Activated effector memory CD4-positive, alpha-beta T cell treated with anti-CD3 and anti-CD28 coated beads, Interleukin-2, amount 50 U/mL, for 16 hours (primary cell): ENCODE data around the gene GRID2IP.
"Not testable (repeated sequence)": the region's sequence is repeated elsewhere in the genome, so short reads cannot be mapped to it uniquely, and the experiment has no call there.

Source experiments
- DNase-seq: peaks from one replicate; pipeline ENCODE4 v3.0.0-alpha.2; 2020

Gene GRID2IP

GRCh38 chr7:6482307-6482706 lies 69.0 kb downstream of the GRID2IP start:
- DNase-seq: no peak

GRCh38 chr7:6481445-6481844 lies 69.8 kb downstream of the GRID2IP start:
- no peak for DNase-seq

GRCh38 chr7:6480323-6480660 lies 71.0 kb downstream of the GRID2IP start:
- no peak for DNase-seq

GRCh38 chr7:6479067-6479466 lies 72.2 kb downstream of the GRID2IP start:
- no peak for DNase-seq

GRCh38 chr7:6478186-6478585 lies 73.1 kb downstream of the GRID2IP start:
- no peak for DNase-seq

GRCh38 chr7:6477318-6477660 lies 74.0 kb downstream of the GRID2IP start:
- no peak for DNase-seq

- no peak for DNase-seq
Measured at GRCh38 chr7:6476596-6477317, 74.5 kb downstream of the GRID2IP start.

GRCh38 chr7:6475433-6476186 lies 75.7 kb downstream of the GRID2IP start:
- DNase-seq: no peak

- no peak for DNase-seq
Measured at GRCh38 chr7:6465862-6466261, 85.4 kb downstream of the GRID2IP start.

GRCh38 chr7:6463609-6464008 lies 87.7 kb downstream of the GRID2IP start:
- not testable (repeated sequence) for DNase-seq

GRCh38 chr7:6461946-6462550 lies 89.2 kb downstream of the GRID2IP start:
- DNase-seq: no peak

GRCh38 chr7:6460990-6461584 lies 90.2 kb downstream of the GRID2IP start:
- no peak for DNase-seq

GRCh38 chr7:6460303-6460702 lies 91.0 kb downstream of the GRID2IP start:
- no peak for DNase-seq

GRCh38 chr7:6458676-6459075 lies 92.6 kb downstream of the GRID2IP start:
- not testable (repeated sequence) for DNase-seq

GRCh38 chr7:6453734-6454133 lies 97.5 kb downstream of the GRID2IP start:
- DNase-seq: no peak

GRCh38 chr7:6451224-6451705 lies 100.0 kb downstream of the GRID2IP start:
- no peak for DNase-seq

GRCh38 chr7:6450591-6450990 lies 100.7 kb downstream of the GRID2IP start:
- not testable (repeated sequence) for DNase-seq

- DNase-seq: not testable (repeated sequence)
Measured at GRCh38 chr7:6449884-6450283, 101.4 kb downstream of the GRID2IP start.

- no peak for DNase-seq
Measured at GRCh38 chr7:6448943-6449543, 102.2 kb downstream of the GRID2IP start.

- DNase-seq: peak; percentile 98
Measured at GRCh38 chr7:6447581-6448199, 103.6 kb downstream of the GRID2IP start, which contains the start of gene DAGLB. TSS of gene DAGLB (minus strand) at chr7:6447954. CDS start at chr7:6447842, 112 bp downstream.
